ENCODE measurements around the gene FBXL15.

Gene FBXL15

DNA sequence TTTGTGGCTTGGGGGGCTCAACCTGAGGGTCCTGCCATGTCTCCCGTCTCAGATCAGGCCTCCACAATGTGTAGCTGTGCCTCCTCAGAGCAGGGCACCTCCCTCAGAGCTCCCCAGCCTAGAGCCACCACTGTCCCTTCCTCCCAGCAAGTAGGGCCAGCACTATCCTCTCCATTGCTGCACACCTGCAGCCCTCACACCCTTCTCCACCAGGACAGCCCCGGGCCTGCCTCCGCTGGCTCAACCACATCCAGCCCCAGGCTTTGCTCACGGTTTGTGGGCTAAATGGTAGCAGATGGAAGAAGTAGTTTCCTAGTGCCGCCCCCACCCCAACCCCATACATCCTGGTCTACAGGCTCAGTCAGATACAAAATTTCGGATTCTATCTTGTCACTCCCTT lies 15.0 kb upstream of the FBXL15 start:
- no peak for DNase-seq
- Histone ChIP-seq H3K4me1 (peaks cover 0 to 20% (median 13%) of the 10 kb centered on the region in 4 donors), H3K27ac (no peak overlapping the region), H3K36me3 (peaks cover 12 to 27% (median 20%) of the 10 kb centered on the region in 3 donors), H3K4me3 (no peak overlapping the region), H3K9me3 (no peaks in the 10 kb centered on the region), H3K27me3 (peaks cover 0 to 47% of the 10 kb centered on the region in 2 donors)
- intact Hi-C loops (cut with DNase I; ENCODE audit: low total_unique reads), result no loop called here
- TF ChIP-seq, protein P1, sequence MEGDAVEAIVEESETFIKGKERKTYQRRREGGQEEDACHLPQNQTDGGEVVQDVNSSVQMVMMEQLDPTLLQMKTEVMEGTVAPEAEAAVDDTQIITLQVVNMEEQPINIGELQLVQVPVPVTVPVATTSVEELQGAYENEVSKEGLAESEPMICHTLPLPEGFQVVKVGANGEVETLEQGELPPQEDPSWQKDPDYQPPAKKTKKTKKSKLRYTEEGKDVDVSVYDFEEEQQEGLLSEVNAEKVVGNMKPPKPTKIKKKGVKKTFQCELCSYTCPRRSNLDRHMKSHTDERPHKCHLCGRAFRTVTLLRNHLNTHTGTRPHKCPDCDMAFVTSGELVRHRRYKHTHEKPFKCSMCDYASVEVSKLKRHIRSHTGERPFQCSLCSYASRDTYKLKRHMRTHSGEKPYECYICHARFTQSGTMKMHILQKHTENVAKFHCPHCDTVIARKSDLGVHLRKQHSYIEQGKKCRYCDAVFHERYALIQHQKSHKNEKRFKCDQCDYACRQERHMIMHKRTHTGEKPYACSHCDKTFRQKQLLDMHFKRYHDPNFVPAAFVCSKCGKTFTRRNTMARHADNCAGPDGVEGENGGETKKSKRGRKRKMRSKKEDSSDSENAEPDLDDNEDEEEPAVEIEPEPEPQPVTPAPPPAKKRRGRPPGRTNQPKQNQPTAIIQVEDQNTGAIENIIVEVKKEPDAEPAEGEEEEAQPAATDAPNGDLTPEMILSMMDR (IDR thresholded peaks at IDR 0.05), result no peak

DNA sequence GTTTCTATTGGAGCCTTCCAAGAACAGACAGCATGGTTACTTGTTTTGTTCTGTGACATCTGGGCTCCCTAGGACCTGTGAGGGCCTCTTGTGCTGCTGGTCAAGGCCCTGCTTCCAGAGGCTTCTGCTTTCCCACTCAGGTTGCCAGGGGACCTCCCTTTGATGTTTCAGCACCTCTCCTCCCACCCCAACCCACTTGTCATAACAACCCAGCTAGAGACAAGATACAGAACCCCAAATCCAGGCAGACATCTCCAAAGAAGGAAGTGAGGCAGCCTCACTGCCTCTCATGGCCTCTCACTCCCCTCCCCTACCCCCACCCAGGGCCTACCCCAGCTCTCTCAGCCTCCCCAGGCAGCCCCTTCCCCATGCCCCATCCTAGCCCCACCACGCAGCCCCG lies 13.8 kb upstream of the FBXL15 start:
- Histone ChIP-seq H3K9me3 (no peaks in the 10 kb centered on the region), H3K27ac (no peak overlapping the region), H3K4me3 (no peak overlapping the region), H3K27me3 (peaks cover 0 to 58% of the 10 kb centered on the region in 2 donors), H3K4me1 (peaks cover 0 to 26% (median 14%) of the 10 kb centered on the region in 4 donors), H3K36me3 (peaks cover 3 to 15% (median 12%) of the 10 kb centered on the region in 3 donors)
- intact Hi-C loops (cut with DNase I; ENCODE audit: low total_unique reads), result no loop called here
- DNase-seq, result no peak
- TF ChIP-seq, protein P1 (IDR thresholded peaks at IDR 0.05), result no peak

DNA sequence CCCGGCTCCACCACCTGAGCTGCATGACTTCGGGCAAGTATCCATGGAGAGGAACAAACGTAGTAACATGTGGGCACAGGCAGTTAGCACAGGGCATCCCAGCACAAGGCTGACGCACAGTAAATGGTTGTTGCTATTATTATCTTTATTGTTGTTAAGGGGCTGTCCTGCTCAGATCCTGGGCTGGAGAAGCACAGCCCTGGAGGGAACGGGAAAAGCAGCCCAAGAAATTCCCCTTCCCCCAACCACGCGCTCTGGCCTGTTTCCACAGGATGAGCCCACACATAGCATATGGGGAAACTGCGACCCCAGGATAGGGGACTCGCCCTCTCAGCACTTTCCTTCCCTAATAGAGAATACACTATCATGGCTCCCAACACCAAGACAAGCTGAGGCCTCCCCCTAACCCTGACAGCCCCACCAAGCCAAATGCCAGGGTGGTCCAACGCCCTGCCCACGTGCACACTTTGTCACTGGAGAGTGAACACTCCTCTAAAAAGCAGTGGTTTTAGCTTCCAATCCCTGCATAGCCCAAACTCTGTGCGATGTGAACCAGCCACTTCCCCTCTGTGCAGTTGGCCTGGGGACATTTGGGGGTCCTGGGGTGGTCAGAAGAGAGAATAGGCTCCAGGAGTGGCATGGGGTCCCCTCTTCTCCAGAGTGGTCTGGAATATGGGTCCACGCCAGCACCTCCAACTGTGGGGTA lies 13.1 kb upstream of the FBXL15 start:
- H3K9me3 ChIP-seq, result no peaks in the 10 kb centered on the region
- H3K27ac ChIP-seq, result no peak overlapping the region
- peaks cover 0 to 66% of the 10 kb centered on the region in 2 donors for H3K27me3 ChIP-seq
- intact Hi-C loops (cut with DNase I; ENCODE audit: low total_unique reads), result no loop called here
- H3K36me3 ChIP-seq, result peaks cover 0 to 8% (median 6%) of the 10 kb centered on the region in 3 donors
- TF ChIP-seq, protein P1 (IDR thresholded peaks at IDR 0.05), result no peak
- no peak overlapping the region for H3K4me3 ChIP-seq
- H3K4me1 ChIP-seq, result peaks cover 0 to 26% (median 14%) of the 10 kb centered on the region in 4 donors
- no peak for DNase-seq

DNA sequence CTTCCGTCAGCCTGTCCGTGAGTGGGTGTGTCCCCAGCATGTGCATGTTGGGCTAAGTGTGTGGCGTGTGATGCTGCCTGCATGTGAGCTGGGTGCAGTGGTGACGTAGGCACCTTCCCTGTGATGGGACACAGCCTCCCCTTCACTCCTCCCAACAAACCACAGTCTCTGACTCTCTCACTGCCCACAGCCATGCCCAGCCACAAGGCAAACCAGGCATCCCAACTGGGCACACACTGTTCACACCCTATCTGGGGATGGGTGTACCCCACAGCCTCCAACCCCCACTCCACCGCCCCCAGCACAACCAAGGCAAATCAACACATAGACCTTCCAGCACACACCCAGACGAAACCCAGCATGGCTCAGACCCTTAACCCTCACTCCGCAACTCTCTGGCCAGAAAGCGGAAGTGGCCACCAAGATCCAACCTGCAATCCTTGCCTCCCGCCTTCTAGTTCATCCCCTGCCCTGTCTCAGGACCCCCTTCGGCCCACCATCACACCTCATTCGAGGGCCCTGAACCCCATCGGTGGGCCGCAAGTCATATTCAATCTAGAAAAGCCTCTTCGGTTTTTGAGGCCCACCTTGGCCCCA lies 12.4 kb upstream of the FBXL15 start:
- DNase-seq, result no peak
- Histone ChIP-seq H3K27ac (no peak overlapping the region), H3K9me3 (no peaks in the 10 kb centered on the region), H3K4me1 (peaks cover 0 to 26% (median 14%) of the 10 kb centered on the region in 4 donors), H3K27me3 (peaks cover 0 to 73% of the 10 kb centered on the region in 2 donors), H3K36me3 (peaks cover 0 to 1% (median 0%) of the 10 kb centered on the region in 3 donors), H3K4me3 (peak overlapping the region; percentile 10 to 43)
- TF ChIP-seq, protein P1 (IDR thresholded peaks at IDR 0.05), result no peak
- intact Hi-C loops (cut with DNase I; ENCODE audit: low total_unique reads), result no loop called here

DNA sequence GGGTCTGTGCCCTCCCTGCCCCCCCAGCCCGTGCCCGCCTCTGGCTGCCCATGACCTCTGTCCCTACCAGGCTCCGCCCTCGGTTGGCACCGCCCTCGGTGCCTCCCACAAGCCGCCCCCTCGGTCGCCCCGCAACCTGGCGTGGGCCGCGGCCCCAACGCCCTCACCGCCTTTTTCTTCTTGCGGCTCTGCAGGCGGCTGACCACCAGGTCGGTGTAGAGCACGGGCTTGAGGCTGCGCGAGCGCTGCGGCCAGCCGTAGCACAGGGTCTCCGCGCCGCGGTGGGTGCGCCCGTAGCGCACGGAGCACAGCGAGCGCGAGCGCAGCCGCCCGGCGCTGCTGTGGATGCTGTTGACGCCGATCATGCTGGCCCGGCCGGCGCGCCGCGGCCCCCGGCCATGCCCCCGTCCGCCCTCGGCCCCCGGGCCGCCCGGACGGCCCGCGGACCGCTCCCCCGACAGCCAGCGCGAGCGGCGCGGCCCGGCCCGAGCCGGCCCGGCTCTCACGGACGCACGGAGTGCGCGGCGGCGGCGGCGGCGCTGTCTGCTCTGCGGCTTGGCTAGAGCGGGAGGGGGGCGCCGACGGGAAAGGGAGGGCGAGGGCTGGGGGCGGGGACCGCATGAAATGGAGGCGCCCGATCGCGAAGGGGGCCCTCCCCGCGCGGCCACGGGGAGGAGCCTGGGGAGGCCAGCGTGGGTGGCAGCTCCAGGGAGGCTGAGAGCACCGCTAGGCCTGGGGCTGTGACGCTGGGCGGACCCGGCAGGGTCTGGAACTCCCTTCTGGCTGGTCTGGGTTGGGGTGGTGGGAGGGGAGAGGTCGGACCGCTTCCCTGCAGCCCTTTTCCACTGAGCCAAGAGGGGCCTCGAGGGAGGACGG lies 11.7 kb upstream of the FBXL15 start:
- H3K27me3 ChIP-seq, result peaks cover 0 to 80% of the 10 kb centered on the region in 2 donors
- intact Hi-C loops (cut with DNase I; ENCODE audit: low total_unique reads), result no loop called here
- peaks cover 0 to 26% (median 14%) of the 10 kb centered on the region in 4 donors for H3K4me1 ChIP-seq
- DNase-seq, result no peak
- TF ChIP-seq, protein P1 (IDR thresholded peaks at IDR 0.05), result no peak
- no peaks in the 10 kb centered on the region for H3K9me3 ChIP-seq
- H3K27ac ChIP-seq, result no peak overlapping the region
- peak overlapping the region; percentile 10 to 43 for H3K4me3 ChIP-seq
- H3K36me3 ChIP-seq, result no peaks in the 10 kb centered on the region

Data from tibial artery (tissue), 4 donors.